Bone marrow (tissue), 2 donors: ENCODE results near the gene CAMKK1.

Experiments used
- DNase-seq, 2 donors: peaks; one replicate each; lab custom pipeline; 2025; lab: John Stamatoyannopoulos, UW

CAMKK1 gene

GRCh38 chr17:3896968-3897235 lies 4.0 kb upstream of the CAMKK1 start:
- DNase-seq: no peak

GRCh38 chr17:3896108-3896967 lies 3.5 kb upstream of the CAMKK1 start:
- no peak for DNase-seq

- no peak for DNase-seq
Observed at GRCh38 chr17:3895354-3895753, 2.5 kb upstream of the CAMKK1 start.

DNA sequence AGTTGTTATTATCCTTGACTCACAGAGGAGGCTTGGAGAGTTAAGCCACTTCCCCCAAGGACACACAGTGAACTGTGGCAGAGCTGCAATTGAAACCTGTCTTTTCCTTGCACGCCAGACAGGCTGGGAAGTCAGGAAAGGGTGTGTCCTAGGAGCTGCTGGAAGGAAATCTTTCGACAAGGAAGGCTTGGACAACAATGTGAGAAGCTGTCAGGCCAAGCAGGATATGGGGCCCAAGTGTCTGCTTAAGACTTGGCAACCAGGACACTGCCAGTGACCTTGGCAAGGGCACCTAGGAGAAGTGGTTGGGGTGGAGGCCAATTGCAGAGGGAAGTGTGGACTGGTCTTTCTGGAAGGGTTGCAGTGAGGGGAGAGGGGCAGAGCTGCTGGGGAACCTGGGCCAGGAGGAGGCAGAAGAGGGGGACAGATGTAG lies 2.1 kb upstream of the CAMKK1 start:
- DNase-seq: peak in 1 of 2 donors; percentile 32

GRCh38 chr17:3894188-3894587 lies 1.3 kb upstream of the CAMKK1 start:
- no peak for DNase-seq

DNA sequence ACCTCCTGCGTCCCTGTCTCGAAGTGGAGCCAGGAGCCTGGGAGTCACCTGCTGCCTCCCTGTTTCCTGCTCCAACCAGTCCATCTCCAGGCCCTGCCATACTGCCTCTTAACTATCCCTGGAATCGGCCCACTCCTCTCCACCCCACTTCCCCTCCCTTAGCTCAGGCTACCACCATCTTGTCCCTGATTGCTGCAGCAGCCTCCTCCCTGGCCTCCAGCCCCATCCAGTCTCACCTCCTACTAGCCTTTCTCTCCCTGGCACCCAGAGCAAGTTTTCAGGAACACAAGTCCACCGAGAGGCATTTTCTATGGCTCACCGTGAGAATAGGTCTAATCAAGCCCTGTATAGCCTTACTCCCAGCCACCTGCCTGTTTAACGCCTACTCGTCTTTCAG lies 865 bp upstream of the CAMKK1 start:
- DNase-seq: no peak

- peak; percentile 55 to 62 for DNase-seq
Observed at GRCh38 chr17:3892095-3892998, 506 bp downstream of the CAMKK1 start.

DNA sequence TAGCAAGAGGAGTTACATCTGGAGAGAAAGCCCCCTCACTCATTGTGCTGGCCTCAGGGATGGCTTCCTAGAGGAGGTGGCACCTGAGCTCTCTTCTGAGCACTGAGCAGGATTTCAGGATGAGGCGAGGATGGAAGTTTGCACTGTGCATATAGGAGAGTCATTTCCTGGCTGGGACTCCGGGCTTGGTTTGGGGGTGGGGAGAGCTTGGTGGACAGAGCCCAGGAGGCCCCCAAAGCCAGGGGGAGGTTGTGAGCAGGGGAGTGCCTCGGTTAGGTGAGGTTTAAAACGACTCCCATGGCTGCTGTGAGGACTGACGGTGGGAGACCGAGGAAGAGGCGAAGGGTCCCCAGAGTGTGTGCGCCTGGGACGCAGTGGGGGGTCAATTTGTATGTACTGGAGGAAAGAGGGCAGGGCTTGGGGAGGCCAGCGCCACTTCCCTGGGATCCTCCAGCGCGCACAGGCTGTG lies 1.2 kb downstream of the CAMKK1 start:
- DNase-seq: no peak

- DNase-seq: no peak
Observed at GRCh38 chr17:3890878-3891219, 2.0 kb downstream of the CAMKK1 start.

DNA sequence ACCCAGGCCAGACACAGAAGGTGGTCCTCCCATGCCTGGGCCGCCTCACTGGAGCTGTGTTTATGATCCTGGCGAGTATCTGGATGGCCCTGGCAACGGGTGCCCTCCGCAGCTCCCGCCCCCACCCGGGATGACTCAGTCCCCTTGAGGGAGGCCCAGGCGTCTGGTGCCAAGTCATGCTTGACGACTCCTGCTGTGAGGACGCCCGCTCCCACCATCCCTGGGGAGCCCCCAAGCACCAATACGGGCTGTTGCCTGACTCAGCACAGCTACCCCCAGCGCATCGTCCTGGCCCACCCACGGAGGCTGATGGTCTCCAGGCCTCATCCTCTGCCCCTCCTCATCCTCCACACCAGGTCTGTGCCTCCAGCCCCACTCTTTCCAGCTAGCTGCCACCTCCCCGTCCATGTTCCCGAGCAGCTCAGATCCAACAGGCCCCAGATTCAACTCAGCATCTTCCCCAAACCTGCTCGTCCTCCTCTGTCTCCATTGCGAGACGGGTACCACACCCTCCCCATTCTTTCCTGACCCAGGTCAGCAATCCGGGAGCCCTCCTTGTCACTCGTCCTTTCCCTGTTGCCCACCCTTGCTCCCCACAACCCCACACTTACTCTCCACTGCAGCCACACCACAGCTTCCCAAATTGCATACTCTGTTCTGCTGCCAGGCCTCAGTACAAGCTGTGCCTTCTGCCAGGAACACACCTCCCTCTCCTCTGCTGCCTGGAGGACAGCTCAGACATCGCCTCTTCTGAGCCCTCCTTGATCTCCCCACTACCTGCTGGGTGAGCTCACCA lies 2.6 kb downstream of the CAMKK1 start:
- DNase-seq: peak in 1 of 2 donors; percentile 27

DNA sequence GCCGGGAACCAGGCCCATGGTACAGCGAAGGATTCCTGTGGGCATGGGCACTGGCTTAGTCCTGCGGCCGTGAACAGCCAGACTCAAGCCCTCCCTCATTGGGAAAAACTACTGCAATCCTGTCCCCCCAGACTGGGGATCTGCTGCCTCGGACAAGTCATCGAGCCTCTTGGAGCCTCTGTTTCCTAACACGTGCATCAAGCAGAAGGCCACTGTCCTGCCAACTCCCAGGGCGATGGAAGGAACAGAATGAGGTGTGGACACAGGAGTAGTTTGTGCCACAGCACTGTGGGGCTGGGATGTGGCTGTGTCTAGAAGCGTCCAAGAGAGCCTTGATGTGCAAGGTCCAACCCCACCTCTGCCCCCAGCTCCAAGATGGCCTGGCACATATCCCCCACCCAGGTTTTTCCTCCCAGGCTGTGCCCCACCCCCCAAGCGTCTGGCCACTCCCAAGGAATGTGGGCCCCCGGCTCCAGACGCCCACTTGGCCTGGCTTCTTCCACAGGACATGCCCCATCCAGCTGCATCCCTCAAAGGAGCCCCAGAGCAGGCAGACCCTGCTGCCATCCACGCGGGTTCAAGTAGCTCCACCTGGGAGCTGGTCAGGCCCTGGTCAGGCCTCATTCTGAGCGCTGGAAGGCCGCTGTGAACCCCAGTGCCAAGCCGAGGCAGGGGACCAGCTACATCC lies 3.4 kb downstream of the CAMKK1 start:
- no peak for DNase-seq

DNA sequence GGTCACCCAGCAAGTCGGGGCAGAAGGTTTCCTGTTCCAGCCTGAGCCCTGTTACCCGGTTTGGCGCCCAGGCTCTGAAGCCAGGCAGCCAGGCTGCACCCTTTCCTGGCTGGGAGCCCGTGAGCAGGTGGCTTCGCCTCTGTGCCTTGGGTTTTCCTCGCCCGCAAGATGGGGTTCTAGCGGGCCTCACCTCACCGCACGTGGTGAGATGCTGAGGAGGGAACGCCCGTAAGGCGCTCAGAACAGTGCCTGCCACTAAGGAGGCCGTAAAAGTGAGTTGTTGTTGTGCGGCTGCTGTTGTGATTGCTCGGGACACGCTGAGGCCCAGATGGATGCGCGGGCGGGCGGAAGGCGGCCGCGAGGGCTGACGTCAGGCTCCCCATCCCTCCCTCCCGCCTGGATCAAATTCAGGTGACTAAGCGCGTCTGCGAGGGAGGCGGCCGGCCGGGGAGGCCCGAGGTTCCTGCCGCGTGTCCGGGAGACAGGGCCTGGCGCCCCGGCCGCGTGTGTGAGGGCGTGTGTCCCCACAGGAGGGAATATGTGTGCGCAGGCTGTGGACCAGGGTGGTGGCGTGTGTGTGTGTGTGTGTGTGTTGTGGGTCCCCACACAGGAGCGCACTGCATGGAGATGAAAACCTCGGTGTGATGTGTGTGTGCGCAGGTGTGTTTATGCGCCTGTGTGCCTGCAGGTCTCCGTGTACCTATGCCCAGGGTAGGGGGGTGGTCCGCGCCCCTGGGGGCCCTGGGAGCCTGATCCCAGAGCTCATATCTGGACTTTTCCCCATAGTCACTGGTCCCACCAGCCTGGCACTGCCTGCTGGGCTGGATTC lies 4.3 kb downstream of the CAMKK1 start:
- DNase-seq: no peak

- DNase-seq: no peak
Observed at GRCh38 chr17:3887804-3888203, 5.0 kb downstream of the CAMKK1 start.

GRCh38 chr17:3887394-3887793 lies 5.5 kb downstream of the CAMKK1 start:
- DNase-seq: no peak

DNA sequence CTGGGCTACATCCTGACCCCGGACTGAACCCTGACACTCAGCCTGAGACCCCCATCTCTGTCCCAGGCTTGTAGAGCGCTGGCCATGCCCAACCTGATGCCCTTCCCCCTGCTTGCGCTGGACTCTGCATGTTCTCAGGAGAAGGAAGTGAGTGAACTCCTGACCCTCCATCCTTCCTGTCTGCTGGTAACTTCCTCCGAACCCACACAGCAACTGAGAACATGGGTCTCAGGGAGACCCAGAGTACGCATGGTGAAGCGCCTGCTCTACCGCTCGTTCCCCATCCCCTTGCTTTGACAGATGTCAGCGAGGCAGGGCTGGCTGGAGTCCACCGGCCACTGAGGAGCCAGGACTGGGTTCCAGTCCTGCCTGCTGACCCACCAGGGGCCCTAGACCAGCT lies 6.1 kb downstream of the CAMKK1 start:
- peak in 1 of 2 donors; percentile 6 for DNase-seq

GRCh38 chr17:3885970-3886369 lies 6.9 kb downstream of the CAMKK1 start:
- peak in 1 of 2 donors; percentile 2 for DNase-seq

GRCh38 chr17:3885271-3885670 lies 7.6 kb downstream of the CAMKK1 start:
- no peak for DNase-seq

- DNase-seq: no peak
Observed at GRCh38 chr17:3884188-3884587, 8.7 kb downstream of the CAMKK1 start.

GRCh38 chr17:3882276-3882675 lies 10.6 kb downstream of the CAMKK1 start:
- DNase-seq: no peak

DNA sequence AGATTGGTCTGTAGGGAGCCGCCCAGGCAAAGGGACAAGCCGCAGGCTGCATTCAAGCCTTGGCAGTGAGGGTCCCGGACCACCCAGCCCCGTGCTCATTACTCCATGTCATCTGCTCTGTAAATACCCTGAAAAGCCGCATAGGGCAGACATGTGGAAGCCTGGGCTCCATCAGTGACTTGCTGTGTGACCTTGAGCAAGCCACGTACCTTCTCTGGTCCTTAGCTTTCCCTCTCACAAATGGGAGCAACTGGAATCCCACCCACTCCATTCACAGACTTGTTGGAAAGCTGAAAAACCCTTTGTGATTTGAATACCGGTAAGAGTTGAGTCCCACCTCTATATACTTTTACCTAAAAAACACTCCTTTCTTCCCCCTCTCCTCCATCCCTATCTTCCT lies 11.9 kb downstream of the CAMKK1 start:
- DNase-seq: no peak
